K562 (cell line): Measurements from ENCODE around the gene DNAJB11. TPM values are rescaled to one million over a fixed set of nuclear protein-coding genes. Genes with fewer than 3 reads are reported as not detected.
A peak's percentile ranks its signal among the peaks of the same experiment; 100 is the strongest.

Experiments
- ATAC-seq: fragments of 200-7000 bp; cut with Tn5 transposase; 3 replicates; pipeline ENCODE4 v1.9.1; 2020; ENCODE audit warnings: moderate library complexity
- BruUV-seq: library from RNA; stranded (reverse); fragments of 400-500 nt; replicated peaks from 2 replicates; lab custom pipeline; 2021; lab: Mats Ljungman, UMichigan
- CTCF ChIA-PET: fragments of 300-600 bp; formaldehyde crosslinking; extraction: SDS; loops from one replicate; lab custom pipeline; 2021; ENCODE audit warnings: low intra/inter-chr PET ratio; lab: Yijun Ruan, JAX
- POLR2A ChIA-PET: fragments of 300-600, 350-650 bp; sonication (Branson Sonifier 250); formaldehyde crosslinking; extraction: SDS; loops from one replicate; lab custom pipeline; 2021; ENCODE audit warnings: antibody characterized with exemption, inconsistent platforms; lab: Yijun Ruan, JAX
- DNase-seq, 4 experiments: peaks; one replicate each; pipeline versions ENCODE4 v3.0.0 to v3.0.0-alpha.2; 2011 to 2018; ENCODE audit warnings: low spot score in 3 of 4, mixed read lengths in 3 of 4; ENCODE audit errors: extremely low read depth in 1 of 4
- FAIRE-seq: peaks from 2 replicates; lab custom pipeline; 2011; peaks lifted over from hg19 to GRCh38; lab: Jason Lieb, UNC
- H2AFZ ChIP-seq: 2 replicates; pipeline ENCODE4 v1.6.0; 2011; ENCODE audit warnings: low read depth, low read length, control low read depth, inconsistent platforms
- H3K27ac ChIP-seq: fragments of 200-600 bp; 3 replicates; pipeline ENCODE4 v1.8.0; 2011; ENCODE audit warnings: low read depth, mild to moderate bottlenecking, control low read depth, inconsistent platforms, low read length, moderate library complexity, mixed read lengths; ENCODE audit errors: extremely low read depth
- H3K27me3 ChIP-seq, 2 experiments: fragments of 300-600 bp in 1 of 2; 2 replicates in 1 of 2; 3 replicates in 1 of 2; pipeline versions ENCODE4 v1.6.0 to v1.8.0; 2011; ENCODE audit warnings: inconsistent platforms in 2 of 2, low read length in 2 of 2, mild to moderate bottlenecking in 1 of 2, mixed read lengths in 1 of 2, moderate library complexity in 1 of 2; ENCODE audit not compliant: control insufficient read depth in 2 of 2, insufficient read depth in 2 of 2
- H3K36me3 ChIP-seq: fragments of 300-600 bp; 3 replicates; pipeline ENCODE4 v1.8.0; 2011; ENCODE audit warnings: mild to moderate bottlenecking, low read length, inconsistent platforms; ENCODE audit not compliant: control insufficient read depth, insufficient read depth
- H3K4me1 ChIP-seq, 2 experiments: fragments of 200-600 bp in 1 of 2; replicated peaks in 1 of 2; 2 replicates in 1 of 2; 3 replicates in 1 of 2; pipeline versions ENCODE4 v1.5.1 to v1.8.0; 2011; ENCODE audit warnings: inconsistent platforms in 2 of 2, low read length in 2 of 2, mild to moderate bottlenecking in 1 of 2, mixed read lengths in 1 of 2, moderate library complexity in 1 of 2; ENCODE audit not compliant: control insufficient read depth in 2 of 2, insufficient read depth in 2 of 2
- H3K4me2 ChIP-seq: 2 replicates; pipeline ENCODE4 v1.6.1; 2011; ENCODE audit warnings: low read length, control low read depth, inconsistent platforms, mixed read lengths; ENCODE audit not compliant: insufficient read depth
- H3K4me3 ChIP-seq: fragments of 200-600 bp; sonication (generic), shearing (Covaris generic); 2 replicates; pipeline ENCODE4 v1.5.1; 2016; ENCODE audit warnings: control low read depth, inconsistent platforms
- H3K79me2 ChIP-seq: fragments of 200-600 bp; 3 replicates; pipeline ENCODE4 v1.8.0; 2011; ENCODE audit warnings: low read length, inconsistent platforms; ENCODE audit not compliant: control insufficient read depth, insufficient read depth
- H3K9ac ChIP-seq, 2 experiments: 2 replicates each; pipeline versions ENCODE4 v1.6.0 to v1.6.1; 2011; ENCODE audit warnings: low read depth in 2 of 2, low read length in 2 of 2, control low read depth in 1 of 2, inconsistent platforms in 1 of 2, mild to moderate bottlenecking in 1 of 2, mixed read lengths in 1 of 2; ENCODE audit not compliant: insufficient read depth in 1 of 2
- H3K9me1 ChIP-seq: one replicate; pipeline ENCODE4 v1.6.0; 2011; ENCODE audit warnings: inconsistent platforms, mild to moderate bottlenecking, low read length, moderate library complexity; ENCODE audit not compliant: control insufficient read depth, insufficient read depth
- H3K9me3 ChIP-seq: replicated peaks from 2 replicates; pipeline ENCODE4 v1.5.1; 2011; ENCODE audit warnings: low read depth, low read length, inconsistent platforms; ENCODE audit not compliant: control insufficient read depth, insufficient read depth
- H4K20me1 ChIP-seq: replicated peaks from 2 replicates; pipeline ENCODE4 v1.6.1; 2011; ENCODE audit warnings: low read length, inconsistent platforms, mixed read lengths; ENCODE audit not compliant: control insufficient read depth, insufficient read depth
- C11orf30 ChIP-seq: fragments of 450-650 bp; IDR thresholded peaks from 2 replicates; pipeline ENCODE4 v1.6.1; 2016; ENCODE audit warnings: low read depth, mild to moderate bottlenecking
- MAFF ChIP-seq: IDR thresholded peaks from 2 replicates; pipeline ENCODE4 v1.6.1; 2012; ENCODE audit warnings: low read length, improper control_type of control experiment
- MAFG ChIP-seq: fragments of 450-650 bp; conservative IDR thresholded peaks from 2 replicates; pipeline ENCODE4 v1.6.1; 2016; ENCODE audit warnings: missing genetic modification characterization, missing compliant biosample characterization
- MAFK ChIP-seq: IDR thresholded peaks from 2 replicates; pipeline ENCODE4 v1.6.1; 2011; ENCODE audit warnings: low read length, improper control_type of control experiment
- ZNF316 ChIP-seq: fragments of 450-650 bp; IDR thresholded peaks from 2 replicates; pipeline ENCODE4 v1.6.1; 2016
- ZNF512 ChIP-seq: IDR thresholded peaks from 2 replicates; pipeline ENCODE4 v1.6.1; 2016; ENCODE audit warnings: missing genetic modification characterization, missing compliant biosample characterization
- WGBS: fragments of 100-300 bp; shearing (Covaris generic); methylation state at CpG from one replicate; pipeline ENCODE4 v1.1.6; 2016; ENCODE audit warnings: low coverage, mixed read lengths; ENCODE audit not compliant: insufficient coverage; ENCODE audit errors: missing lambda C conversion rate; 5-methylcytosine and 5-hydroxymethylcytosine counted together
- in situ Hi-C: fragments of 300-500 bp; cut with MboI; formaldehyde crosslinking; loops from 4 replicates; pipeline ENCODE4 v1.15.0; 2018; ENCODE audit warnings: inconsistent platforms, mixed read lengths
- intact Hi-C: fragments of 100-400 bp; cut with micrococcal nuclease; formaldehyde crosslinking; loops from 2 replicates; pipeline ENCODE4 v1.14.2; 2022
- polyA plus RNA-seq, 8 experiments: library from polyadenylated mRNA; depleted of rRNA in 4 of 8; stranded (reverse) in 5 of 8; unstranded in 3 of 8; fragments of >200 nt; fragmentation: Nextera tagmentation in 2 of 8; fragmentation: Illumina TruSeq in 1 of 8; extraction: Ambion mirVana in 2 of 8; extraction: Trizol in 1 of 8; gene quantifications; 2 replicates each; pipeline versions ENCODE4 v1.2.1 to v1.2.3, GENCODE V29; 2011 to 2014; ENCODE audit warnings: inconsistent platforms in 1 of 8, missing spikeins in 1 of 8
- total RNA-seq, 7 experiments: library from RNA; depleted of rRNA in 6 of 7; stranded (reverse); fragments of >200 nt in 6 of 7; fragmentation: Illumina TruSeq in 2 of 7; extraction: Trizol in 2 of 7; gene quantifications; 2 replicates each; pipeline versions ENCODE4 v1.2.1 to v1.2.3, GENCODE V29; 2011 to 2021; ENCODE audit warnings: low replicate concordance in 1 of 7
- TF ChIP-seq, protein P1 (sequence below): fragments of 450-650 bp; IDR thresholded peaks from one replicate; pipeline ENCODE4 v1.6.1; 2018; ENCODE audit warnings: mild to moderate bottlenecking, moderate library complexity; ENCODE audit not compliant: partially characterized antibody

The DNAJB11 gene
- total and polyA plus RNA-seq, 9 of the 15 experiments (the other 6 are each of a cell fraction or from before 2014, with no cell fraction given): 14.8 to 74.7 (median 63.8) TPM

- intact Hi-C loops (loop anchor here (10.0 kb wide), 2 partner anchors 67 to 553 kb away; partner anchors contain the start of gene CRYGS), in situ Hi-C loops (loop anchor here (10.0 kb wide), 1 partner anchor 143 kb away; no protein-coding TSS in a partner anchor)
- no peak overlapping the region for H3K9ac ChIP-seq
- no peak overlapping the region for H3K27ac ChIP-seq
- POLR2A ChIA-PET: interaction anchor here (1.5 kb wide), 1 partner anchor 171 kb away, joined by 6 read pairs; the partner anchor contains the start of gene EIF4A2
- no peak for DNase-seq
- H3K4me2 ChIP-seq: no peak overlapping the region
- H3K9me3 ChIP-seq: no peaks in the 10 kb centered on the region
- no peaks in the 10 kb centered on the region for H3K36me3 ChIP-seq
- TF ChIP-seq ZNF512 (tag) (no peak), MAFK (peak; percentile 85), MAFG (peak; percentile 84), MAFF (peak; percentile 84), ZNF316 (peak; percentile 92), C11orf30 (peak; percentile 89)
- TF ChIP-seq, protein P1, sequence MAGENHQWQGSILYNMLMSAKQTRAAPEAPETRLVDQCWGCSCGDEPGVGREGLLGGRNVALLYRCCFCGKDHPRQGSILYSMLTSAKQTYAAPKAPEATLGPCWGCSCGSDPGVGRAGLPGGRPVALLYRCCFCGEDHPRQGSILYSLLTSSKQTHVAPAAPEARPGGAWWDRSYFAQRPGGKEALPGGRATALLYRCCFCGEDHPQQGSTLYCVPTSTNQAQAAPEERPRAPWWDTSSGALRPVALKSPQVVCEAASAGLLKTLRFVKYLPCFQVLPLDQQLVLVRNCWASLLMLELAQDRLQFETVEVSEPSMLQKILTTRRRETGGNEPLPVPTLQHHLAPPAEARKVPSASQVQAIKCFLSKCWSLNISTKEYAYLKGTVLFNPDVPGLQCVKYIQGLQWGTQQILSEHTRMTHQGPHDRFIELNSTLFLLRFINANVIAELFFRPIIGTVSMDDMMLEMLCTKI: no peak
- no peak for ATAC-seq
- no TSS peak for BruUV-seq
- peaks cover 4 to 29% of the 10 kb centered on the region in 2 experiments; a peak in 3 of 5 replicates for H3K27me3 ChIP-seq
- no peaks in the 10 kb centered on the region for H3K9me1 ChIP-seq
- FAIRE-seq: no peak
- no peaks in the 10 kb centered on the region for H3K79me2 ChIP-seq
- H3K4me1 ChIP-seq: peaks cover 0 to 6% of the 10 kb centered on the region in 2 experiments; a peak in 3 of 5 replicates
- H4K20me1 ChIP-seq: no peaks in the 10 kb centered on the region
- no peak overlapping the region for H2AFZ ChIP-seq
- no peak overlapping the region for H3K4me3 ChIP-seq
- 0% methylated on average over 5 of the region's 5 CpGs for WGBS
- CTCF ChIA-PET: no interaction called here
Observed at GRCh38 chr3:186612065-186612464, 41.5 kb downstream of the DNAJB11 start.
